HG02642 (cell line): Measurements from ENCODE around the gene SCN4B.

Experiments used
- ATAC-seq: cut with Tn5 transposase; IDR thresholded peaks from one replicate; pipeline ENCODE4 v1.9.1; 2021; ENCODE audit warnings: mild to moderate bottlenecking; ENCODE audit not compliant: unreplicated experiment, poor library complexity

The SCN4B gene

GRCh38 chr11:118175031-118175992 is 22.7 kb upstream of the SCN4B start:
- no peak for ATAC-seq

DNA sequence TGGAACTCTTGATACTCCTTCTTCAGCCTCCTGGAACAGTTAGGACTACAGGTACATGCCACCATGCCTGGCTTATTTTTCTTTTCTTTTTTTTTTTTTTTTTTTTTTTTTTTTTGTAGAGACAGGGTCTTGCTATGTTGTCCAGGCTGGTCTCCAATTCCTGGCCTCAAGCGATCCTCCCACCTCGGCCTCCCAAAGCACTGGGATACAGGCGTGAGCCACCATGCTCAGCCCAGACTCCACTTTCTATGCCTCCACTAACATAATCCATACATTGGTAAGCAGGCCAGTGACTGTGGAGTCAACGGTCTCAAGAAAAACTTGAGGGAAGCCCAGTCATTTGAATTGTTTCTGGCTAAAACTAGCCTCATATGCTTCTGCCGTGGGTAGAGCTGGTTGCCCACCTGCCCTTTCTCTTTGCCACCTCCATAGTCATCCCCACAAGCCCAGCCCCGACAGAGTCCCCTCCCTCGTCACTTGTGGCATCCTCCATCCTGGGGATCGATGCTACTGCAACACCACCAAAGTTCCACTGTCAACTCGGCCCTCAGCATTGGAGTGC is 21.5 kb upstream of the SCN4B start:
- no peak for ATAC-seq

GRCh38 chr11:118172356-118172755 is 19.7 kb upstream of the SCN4B start:
- no peak for ATAC-seq

GRCh38 chr11:118171269-118172062 is 18.8 kb upstream of the SCN4B start:
- no peak for ATAC-seq

GRCh38 chr11:118170882-118171268 is 18.3 kb upstream of the SCN4B start:
- ATAC-seq = no peak

DNA sequence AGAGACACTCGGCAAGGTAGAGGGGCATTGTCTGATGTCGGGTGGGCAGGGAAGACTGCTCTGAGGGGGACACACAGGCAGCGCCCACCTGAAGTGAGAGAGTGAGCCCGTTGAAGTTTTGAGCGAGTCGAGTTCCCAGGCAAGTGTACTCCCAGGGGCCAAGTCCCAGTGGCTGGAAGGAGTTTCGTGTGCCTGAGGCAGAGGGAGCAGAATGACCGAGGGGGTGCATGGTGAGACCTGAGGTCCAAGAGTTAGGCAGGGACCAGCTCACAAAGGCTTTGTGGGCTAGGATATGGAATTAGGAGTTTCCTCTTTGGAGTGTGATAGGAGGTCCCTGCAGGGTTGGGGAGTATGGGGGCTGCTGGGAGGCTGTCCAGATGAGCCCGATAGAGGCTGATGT is 17.6 kb upstream of the SCN4B start:
- ATAC-seq = no peak

GRCh38 chr11:118169300-118170140 is 16.9 kb upstream of the SCN4B start:
- ATAC-seq = no peak

DNA sequence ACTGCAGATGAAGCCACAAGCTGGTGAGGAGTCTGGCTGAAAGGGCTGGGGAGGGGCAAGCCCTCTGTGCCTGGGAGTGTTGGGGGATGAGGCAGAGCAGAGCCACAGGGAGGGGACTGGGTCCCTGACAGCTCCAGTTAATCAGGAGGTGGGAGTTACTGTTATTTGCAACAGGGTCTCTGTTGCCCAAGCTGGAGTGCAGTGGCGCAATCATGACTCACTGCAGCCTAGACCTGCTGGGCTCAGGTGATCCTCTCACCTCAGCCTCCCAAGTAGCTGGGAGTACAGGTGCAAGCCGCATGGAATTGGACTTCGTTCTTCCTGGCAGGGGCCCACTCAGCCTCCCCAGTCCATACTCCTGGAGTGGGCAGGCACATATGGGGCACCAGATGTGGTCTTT is 16.1 kb upstream of the SCN4B start:
- ATAC-seq = no peak

- no peak for ATAC-seq
These were observed 15.7 kb upstream of the SCN4B start for GRCh38 chr11:118168316-118168715.

GRCh38 chr11:118167906-118168305 is 15.3 kb upstream of the SCN4B start:
- no peak for ATAC-seq

GRCh38 chr11:118167253-118167652 is 14.6 kb upstream of the SCN4B start:
- no peak for ATAC-seq

- ATAC-seq = no peak
These were observed 14.0 kb upstream of the SCN4B start for GRCh38 chr11:118166641-118167040.

GRCh38 chr11:118164885-118165284 is 12.3 kb upstream of the SCN4B start:
- no peak for ATAC-seq

- no peak for ATAC-seq
These were observed 10.9 kb upstream of the SCN4B start for GRCh38 chr11:118163494-118163893.

GRCh38 chr11:118162846-118163245 is 10.2 kb upstream of the SCN4B start:
- no peak for ATAC-seq

GRCh38 chr11:118161786-118162185 is 9.2 kb upstream of the SCN4B start:
- ATAC-seq = no peak

GRCh38 chr11:118157186-118157895 is 4.7 kb upstream of the SCN4B start:
- ATAC-seq = no peak

- ATAC-seq = no peak
These were observed 4.0 kb upstream of the SCN4B start for GRCh38 chr11:118156531-118157185.
